GM12891 (cell line): ENCODE results near the gene LRRC63.
"Not testable (repeated sequence)": the region's sequence is repeated elsewhere in the genome, so short reads cannot be mapped to it uniquely, and the experiment has no call there.

Experiments
- DNase-seq: peaks from one replicate; pipeline ENCODE4 v3.0.0; 2011; ENCODE audit warnings: low spot score; ENCODE audit not compliant: insufficient read length
- FAIRE-seq: peaks from 2 replicates; lab custom pipeline; 2011; peaks lifted over from hg19 to GRCh38; lab: Jason Lieb, UNC
- PAX5 ChIP-seq: IDR thresholded peaks from 2 replicates; pipeline ENCODE4 v1.6.1; 2011; ENCODE audit warnings: low read length, moderate library complexity, mild to moderate bottlenecking; ENCODE audit not compliant: insufficient read depth, severe bottlenecking
- POLR2A ChIP-seq: IDR thresholded peaks from 2 replicates; pipeline ENCODE4 v1.6.1; 2011; ENCODE audit warnings: low read depth, low read length, control low read depth
- POLR2AphosphoS5 ChIP-seq: IDR thresholded peaks from 2 replicates; pipeline ENCODE4 v1.6.1; 2011; ENCODE audit warnings: low read depth, low read length, control low read depth
- POU2F2 ChIP-seq: IDR thresholded peaks from 2 replicates; pipeline ENCODE4 v1.6.1; 2011; ENCODE audit warnings: low read depth, mild to moderate bottlenecking, control low read depth, low read length, moderate library complexity
- SPI1 ChIP-seq: IDR thresholded peaks from 2 replicates; pipeline ENCODE4 v1.6.1; 2011; ENCODE audit warnings: low read depth, low read length, control low read depth
- TAF1 ChIP-seq: IDR thresholded peaks from 2 replicates; pipeline ENCODE4 v1.6.1; 2011; ENCODE audit warnings: low read depth, low read length, control low read depth

Gene LRRC63

GRCh38 chr13:46202188-46202795, 9.4 kb upstream of the LRRC63 start:
- DNase-seq (no peak), FAIRE-seq (peak; percentile 56)
- TF ChIP-seq POLR2A (no peak), TAF1 (no peak), SPI1 (no peak), POU2F2 (no peak)

- DNase-seq (no peak), FAIRE-seq (no peak)
- no peak for TF ChIP-seq POLR2A
- no peak for TF ChIP-seq POLR2AphosphoS5
- TF ChIP-seq SPI1, result no peak
- no peak for TF ChIP-seq POU2F2
- no peak for TF ChIP-seq PAX5
- TF ChIP-seq TAF1, result no peak
Measured at GRCh38 chr13:46202966-46203365, 8.8 kb upstream of the LRRC63 start.

GRCh38 chr13:46206143-46206542, 5.6 kb upstream of the LRRC63 start:
- FAIRE-seq (no peak), DNase-seq (no peak)
- TF ChIP-seq SPI1 (no peak), POLR2A (no peak), POU2F2 (no peak), TAF1 (no peak), POLR2AphosphoS5 (no peak), PAX5 (no peak)

GRCh38 chr13:46207828-46208227, 3.9 kb upstream of the LRRC63 start:
- TF ChIP-seq POLR2AphosphoS5 (no peak), TAF1 (no peak), PAX5 (no peak), POLR2A (no peak), POU2F2 (no peak), SPI1 (no peak)
- DNase-seq (no peak), FAIRE-seq (no peak)

- FAIRE-seq (no peak), DNase-seq (no peak)
- TF ChIP-seq TAF1 (no peak), POLR2AphosphoS5 (no peak), POU2F2 (no peak), SPI1 (no peak), POLR2A (no peak), PAX5 (no peak)
Measured at GRCh38 chr13:46210362-46211083, 1.2 kb upstream of the LRRC63 start.

- TF ChIP-seq POLR2AphosphoS5 (no peak), POU2F2 (no peak), SPI1 (no peak), PAX5 (no peak)
- DNase-seq, result no peak
Measured at GRCh38 chr13:46211116-46211482, 629 bp upstream of the LRRC63 start.

GRCh38 chr13:46213242-46213641, 1.5 kb downstream of the LRRC63 start:
- FAIRE-seq (peak; percentile 62), DNase-seq (no peak)
- TF ChIP-seq PAX5 (no peak), POLR2A (no peak), SPI1 (no peak), POU2F2 (no peak), TAF1 (no peak), POLR2AphosphoS5 (no peak)

More at GRCh38 chr13:46211116-46211482, 629 bp upstream of the LRRC63 start:
- peak; percentile 86 for FAIRE-seq

GRCh38 chr13:46214741-46215140, 3.0 kb downstream of the LRRC63 start:
- not testable (repeated sequence) for DNase-seq, FAIRE-seq

- DNase-seq, FAIRE-seq: not testable (repeated sequence)
Measured at GRCh38 chr13:46220234-46220633, 8.5 kb downstream of the LRRC63 start.

GRCh38 chr13:46229251-46229650, 17.5 kb downstream of the LRRC63 start:
- no peak for TF ChIP-seq POLR2A
- TF ChIP-seq POU2F2, result no peak
- TF ChIP-seq POLR2AphosphoS5, result no peak
- no peak for TF ChIP-seq SPI1
- no peak for TF ChIP-seq TAF1
- TF ChIP-seq PAX5, result no peak
- DNase-seq (no peak), FAIRE-seq (no peak)
